Measurements from ENCODE around the gene TPM4.
A peak's percentile ranks its signal among the peaks of the same experiment; 100 is the strongest.
"Not testable (repeated sequence)": the region's sequence is repeated elsewhere in the genome, so short reads cannot be mapped to it uniquely, and the experiment has no call there.

TPM4 gene

DNA sequence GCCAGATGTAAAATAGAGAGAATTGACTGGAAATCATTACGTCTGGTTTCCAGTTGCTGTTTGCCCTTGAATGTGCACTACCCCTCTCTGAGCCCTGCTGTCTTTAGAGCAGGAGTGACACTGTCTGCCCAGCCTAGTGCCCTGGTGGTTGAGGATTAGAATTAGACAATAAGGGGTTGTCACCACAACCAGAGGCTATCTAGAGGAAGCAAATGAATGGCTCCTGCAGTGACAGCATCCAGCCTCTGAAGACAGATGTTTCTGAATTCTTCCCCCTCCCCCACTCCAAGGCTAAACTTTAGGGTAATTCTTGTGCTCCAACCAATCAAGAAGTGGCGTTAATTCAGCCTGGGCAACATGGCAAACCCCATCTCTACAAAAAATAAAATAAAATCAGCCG is 37.4 kb downstream of the TPM4 start:
- H3K27me3 Mint-ChIP-seq = no peaks in the 10 kb centered on the region
- no peaks in the 10 kb centered on the region for H3K36me3 Mint-ChIP-seq
- H3K27ac Mint-ChIP-seq = peak overlapping the region; percentile 58
- peaks cover 50% of the 10 kb centered on the region for H3K4me1 Mint-ChIP-seq (ENCODE audit: low read depth)
- H3K9me3 Mint-ChIP-seq (ENCODE audit: low read depth) = no peaks in the 10 kb centered on the region
- H3K4me3 Mint-ChIP-seq = peak overlapping the region; percentile 76

- H3K4me3 Mint-ChIP-seq = peak overlapping the region; percentile 2
- H3K27ac Mint-ChIP-seq = peak overlapping the region; percentile 62
- H3K9me3 Mint-ChIP-seq (ENCODE audit: low read depth) = no peaks in the 10 kb centered on the region
Observed at GRCh38 chr19:16115301-16116039, 39.2 kb downstream of the TPM4 start.

GRCh38 chr19:16116067-16116466 is 39.8 kb downstream of the TPM4 start:
- Mint-ChIP-seq H3K27me3 (no peaks in the 10 kb centered on the region), H3K4me1 (ENCODE audit: low read depth) (peaks cover 58% of the 10 kb centered on the region), H3K36me3 (no peaks in the 10 kb centered on the region), H3K9me3 (ENCODE audit: low read depth) (no peaks in the 10 kb centered on the region), H3K27ac (peak overlapping the region; percentile 62), H3K4me3 (peak overlapping the region; percentile 2)

More at GRCh38 chr19:16115301-16116039, 39.2 kb downstream of the TPM4 start:
- Mint-ChIP-seq H3K4me1 (ENCODE audit: low read depth) (peaks cover 58% of the 10 kb centered on the region), H3K27me3 (no peaks in the 10 kb centered on the region), H3K36me3 (no peaks in the 10 kb centered on the region)

DNA sequence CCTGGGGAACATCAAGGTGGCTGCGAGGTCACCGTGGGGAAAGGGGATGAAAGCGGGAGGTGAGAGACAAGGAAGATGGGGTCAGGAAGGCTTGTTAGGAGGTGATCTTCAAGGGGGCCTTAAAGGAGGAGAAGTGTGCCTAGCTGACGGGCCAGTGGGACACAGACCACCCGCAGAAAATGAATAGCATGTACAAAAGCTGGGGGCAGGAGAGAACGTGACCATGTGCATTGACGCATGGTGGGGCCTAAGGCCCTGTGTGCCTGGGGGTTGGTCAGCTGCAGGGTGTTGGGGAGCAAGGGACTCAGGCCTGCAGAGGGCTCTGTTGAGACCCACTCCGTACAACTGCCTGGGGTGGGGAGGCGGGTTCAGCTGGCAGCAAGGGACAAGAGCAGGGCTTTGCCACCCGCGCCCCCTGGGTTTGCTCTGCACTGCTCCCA is 41.3 kb downstream of the TPM4 start:
- Mint-ChIP-seq H3K27ac (peak overlapping the region; percentile 66), H3K4me1 (ENCODE audit: low read depth) (peaks cover 51% of the 10 kb centered on the region), H3K4me3 (no peak overlapping the region), H3K27me3 (no peaks in the 10 kb centered on the region), H3K9me3 (ENCODE audit: low read depth) (no peaks in the 10 kb centered on the region), H3K36me3 (no peaks in the 10 kb centered on the region)

GRCh38 chr19:16118489-16119033 is 42.3 kb downstream of the TPM4 start:
- Mint-ChIP-seq H3K9me3 (ENCODE audit: low read depth) (no peaks in the 10 kb centered on the region), H3K4me1 (ENCODE audit: low read depth) (peaks cover 45% of the 10 kb centered on the region), H3K36me3 (no peaks in the 10 kb centered on the region), H3K4me3 (peak overlapping the region; percentile 18), H3K27ac (peak overlapping the region; percentile 72), H3K27me3 (no peaks in the 10 kb centered on the region)

DNA sequence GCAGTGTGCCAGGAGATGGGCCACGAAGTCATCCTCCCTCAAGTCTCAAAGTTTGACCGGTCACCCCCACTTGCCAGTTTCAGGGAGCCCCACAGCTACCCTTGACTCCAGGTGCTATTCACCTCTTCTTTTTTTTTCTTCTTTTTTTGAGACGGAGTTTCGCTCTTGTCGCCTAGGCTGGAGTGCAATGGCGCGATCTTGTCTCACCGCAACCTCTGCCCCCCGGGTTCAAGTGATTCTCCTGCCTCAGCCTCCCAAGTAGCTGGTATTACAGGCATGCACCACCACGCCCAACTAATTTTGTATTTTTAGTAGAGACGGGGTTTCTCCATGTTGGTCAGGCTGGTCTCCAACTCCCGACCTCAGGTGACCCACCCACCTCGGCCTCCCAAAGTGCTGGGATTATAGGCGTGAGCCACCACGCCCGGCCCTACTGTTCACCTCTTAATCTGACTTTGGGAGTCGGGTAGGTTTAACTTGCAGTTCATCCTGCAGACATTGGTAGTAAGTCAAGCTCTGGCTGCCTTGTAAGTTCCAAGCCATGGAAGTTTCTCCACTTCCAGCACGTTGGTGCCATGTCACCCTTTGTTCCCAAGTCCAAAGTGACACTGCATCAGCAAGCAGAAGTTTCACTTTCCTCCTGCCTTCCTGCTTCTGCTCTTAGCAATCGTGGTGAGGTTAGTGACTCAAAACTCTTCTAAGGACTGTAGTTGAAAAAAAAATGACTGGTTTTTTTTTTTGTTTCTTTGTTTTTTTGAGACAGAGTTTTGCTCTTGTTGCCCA is 43.0 kb downstream of the TPM4 start:
- Mint-ChIP-seq H3K4me1 (ENCODE audit: low read depth) (peaks cover 40% of the 10 kb centered on the region), H3K4me3 (peak overlapping the region; percentile 58), H3K27ac (peak overlapping the region; percentile 73)
- not testable (repeated sequence) for H3K9me3 Mint-ChIP-seq (ENCODE audit: low read depth); H3K36me3 Mint-ChIP-seq; H3K27me3 Mint-ChIP-seq

DNA sequence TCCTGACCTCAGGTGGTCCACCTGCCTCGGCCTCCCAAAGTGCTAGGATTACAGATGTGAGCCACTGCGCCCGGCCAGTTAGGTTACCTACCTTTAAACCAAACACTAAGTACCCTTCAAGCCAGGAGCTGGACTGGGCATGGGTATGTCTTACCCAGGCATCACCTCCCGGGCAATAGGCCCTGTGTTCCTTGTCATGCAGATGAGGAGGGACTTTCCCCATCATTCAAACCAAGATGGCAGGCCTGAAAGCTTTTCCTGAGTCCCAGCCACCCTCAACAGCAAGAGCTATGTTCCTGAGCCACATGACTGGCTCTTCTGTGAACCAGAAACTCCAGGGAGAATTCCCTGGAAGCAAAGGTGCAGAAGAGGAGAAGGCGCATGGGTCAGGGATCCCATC is 44.8 kb downstream of the TPM4 start:
- Mint-ChIP-seq H3K27me3 (no peaks in the 10 kb centered on the region), H3K36me3 (no peaks in the 10 kb centered on the region), H3K4me1 (ENCODE audit: low read depth) (peaks cover 24% of the 10 kb centered on the region), H3K4me3 (no peak overlapping the region), H3K9me3 (ENCODE audit: low read depth) (no peaks in the 10 kb centered on the region), H3K27ac (no peak overlapping the region)

DNA sequence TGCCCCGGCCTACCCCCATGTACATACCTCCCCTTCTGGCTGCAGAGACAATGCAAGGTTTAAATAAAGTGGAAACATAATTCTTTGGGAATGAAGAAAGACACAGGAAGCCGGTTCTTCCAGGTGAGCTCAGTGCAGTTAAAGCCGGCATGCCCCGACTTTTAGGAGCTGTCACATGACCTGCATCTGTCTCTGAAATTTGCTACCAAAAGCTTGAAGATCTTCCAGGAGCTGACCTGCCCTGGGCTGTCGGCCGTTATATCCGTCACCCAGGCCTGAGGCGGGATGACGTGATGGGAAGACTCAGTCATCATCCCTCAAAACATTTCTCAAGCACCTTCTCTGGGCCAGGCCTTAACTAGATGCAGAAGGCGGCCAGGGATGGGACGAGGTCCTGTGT is 45.7 kb downstream of the TPM4 start:
- H3K36me3 Mint-ChIP-seq = no peaks in the 10 kb centered on the region
- H3K4me1 Mint-ChIP-seq (ENCODE audit: low read depth) = peaks cover 22% of the 10 kb centered on the region
- no peak overlapping the region for H3K27ac Mint-ChIP-seq
- H3K4me3 Mint-ChIP-seq = no peak overlapping the region
- no peaks in the 10 kb centered on the region for H3K27me3 Mint-ChIP-seq
- H3K9me3 Mint-ChIP-seq (ENCODE audit: low read depth) = no peaks in the 10 kb centered on the region

GRCh38 chr19:16124953-16125352 is 48.7 kb downstream of the TPM4 start:
- Mint-ChIP-seq H3K36me3 (peaks cover 2% of the 10 kb centered on the region), H3K4me3 (no peak overlapping the region), H3K27me3 (no peaks in the 10 kb centered on the region), H3K4me1 (ENCODE audit: low read depth) (no peaks in the 10 kb centered on the region), H3K9me3 (ENCODE audit: low read depth) (no peaks in the 10 kb centered on the region), H3K27ac (no peak overlapping the region)

DNA sequence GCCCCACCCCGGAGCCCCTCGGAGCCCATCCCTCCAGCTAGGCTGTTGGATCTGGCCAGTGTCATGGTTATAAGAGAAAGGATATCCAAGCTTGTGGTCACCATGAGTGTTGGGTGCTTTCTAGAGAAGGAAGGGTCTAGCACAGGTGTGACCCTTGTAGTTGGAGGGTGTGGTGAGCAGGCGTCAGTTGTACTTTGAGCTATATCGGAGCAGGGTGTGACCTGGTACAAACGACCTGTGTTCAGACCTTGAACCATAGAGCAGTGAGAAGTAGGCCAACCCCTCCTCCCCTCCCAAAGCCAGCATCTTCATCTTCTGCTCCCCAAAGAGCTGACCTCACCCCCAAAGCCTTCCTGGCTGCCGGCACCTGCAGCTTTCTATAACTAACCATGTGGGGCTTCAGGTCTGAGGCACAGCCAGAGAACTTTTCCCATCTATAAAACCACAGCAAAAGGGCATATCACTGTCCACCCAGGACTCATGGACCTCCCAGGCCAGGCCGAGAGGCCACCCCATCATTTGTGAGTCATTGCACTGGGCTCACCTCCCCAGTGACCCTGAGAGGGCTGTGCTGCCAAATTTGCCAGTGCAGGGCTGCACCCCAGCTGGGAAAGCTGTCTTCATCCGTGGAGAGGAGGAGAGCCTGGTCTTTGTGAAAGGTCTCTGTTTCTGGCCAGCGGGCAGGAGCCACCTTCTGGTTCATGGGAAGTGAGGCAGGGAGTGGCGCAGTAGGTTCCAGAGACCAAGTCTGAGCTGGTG is 49.6 kb downstream of the TPM4 start:
- H3K4me3 Mint-ChIP-seq = no peak overlapping the region
- no peak overlapping the region for H3K27ac Mint-ChIP-seq
- H3K36me3 Mint-ChIP-seq = peaks cover 2% of the 10 kb centered on the region
- H3K4me1 Mint-ChIP-seq (ENCODE audit: low read depth) = no peaks in the 10 kb centered on the region
- H3K27me3 Mint-ChIP-seq = no peaks in the 10 kb centered on the region
- H3K9me3 Mint-ChIP-seq (ENCODE audit: low read depth) = no peaks in the 10 kb centered on the region

GRCh38 chr19:16127080-16127479 is 50.8 kb downstream of the TPM4 start:
- H3K4me1 Mint-ChIP-seq (ENCODE audit: low read depth) = no peaks in the 10 kb centered on the region
- H3K4me3 Mint-ChIP-seq = no peak overlapping the region
- peaks cover 13% of the 10 kb centered on the region for H3K36me3 Mint-ChIP-seq
- H3K27ac Mint-ChIP-seq = no peak overlapping the region
- no peaks in the 10 kb centered on the region for H3K27me3 Mint-ChIP-seq
- peaks cover 7% of the 10 kb centered on the region for H3K9me3 Mint-ChIP-seq (ENCODE audit: low read depth)

DNA sequence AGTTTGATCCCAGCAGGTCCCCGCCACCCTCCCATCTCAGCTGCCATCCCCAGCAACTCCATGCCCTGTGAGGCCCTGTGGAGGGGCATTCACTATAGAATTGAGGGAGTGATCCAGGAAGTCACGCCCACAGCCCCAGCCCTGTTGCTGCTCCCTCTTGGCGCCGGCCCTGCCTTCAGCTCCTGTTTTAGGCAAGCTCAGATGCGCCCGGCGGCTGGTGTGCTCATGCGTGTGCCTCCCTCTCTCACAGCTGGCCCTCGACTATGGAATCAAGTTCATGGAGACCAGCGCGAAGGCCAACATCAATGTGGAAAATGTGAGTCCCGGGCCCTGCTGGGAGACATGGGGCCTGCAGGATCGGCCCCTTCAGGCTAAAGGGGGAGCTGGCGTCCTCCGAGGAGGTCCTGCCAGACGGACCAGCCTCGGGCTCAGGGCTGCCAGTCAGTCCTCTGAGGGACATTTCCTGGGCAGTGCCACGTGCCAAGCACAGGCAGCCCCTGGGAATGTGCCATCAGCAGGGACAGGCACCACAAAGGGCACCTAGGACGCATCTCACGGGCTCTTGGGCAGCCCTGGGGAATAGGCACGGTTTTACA is 51.6 kb downstream of the TPM4 start:
- no peak overlapping the region for H3K27ac Mint-ChIP-seq
- peaks cover 16% of the 10 kb centered on the region for H3K36me3 Mint-ChIP-seq
- H3K4me3 Mint-ChIP-seq = no peak overlapping the region
- H3K27me3 Mint-ChIP-seq = no peaks in the 10 kb centered on the region
- H3K9me3 Mint-ChIP-seq (ENCODE audit: low read depth) = peaks cover 7% of the 10 kb centered on the region
- no peaks in the 10 kb centered on the region for H3K4me1 Mint-ChIP-seq (ENCODE audit: low read depth)

- Mint-ChIP-seq H3K4me1 (ENCODE audit: low read depth) (peaks cover 2% of the 10 kb centered on the region), H3K27me3 (no peaks in the 10 kb centered on the region), H3K4me3 (no peak overlapping the region), H3K9me3 (ENCODE audit: low read depth) (peaks cover 7% of the 10 kb centered on the region), H3K36me3 (peaks cover 18% of the 10 kb centered on the region), H3K27ac (peak overlapping the region; percentile 55)
Observed at GRCh38 chr19:16131648-16132047, 55.4 kb downstream of the TPM4 start.

- Mint-ChIP-seq H3K4me1 (ENCODE audit: low read depth) (peaks cover 2% of the 10 kb centered on the region), H3K4me3 (no peak overlapping the region), H3K27me3 (no peaks in the 10 kb centered on the region), H3K9me3 (ENCODE audit: low read depth) (peaks cover 7% of the 10 kb centered on the region), H3K27ac (peak overlapping the region; percentile 17), H3K36me3 (peaks cover 18% of the 10 kb centered on the region)
Observed at GRCh38 chr19:16133818-16134217, 57.5 kb downstream of the TPM4 start.

Measured in activated naive CD8-positive, alpha-beta T cell (primary cell).